PC-9 (cell line): ENCODE data around the gene TMCO4.

Experiments
- EZH2 ChIP-seq: fragments of 200-600 bp; sonication (generic); IDR thresholded peaks from 2 replicates; pipeline ENCODE4 v1.8.0; 2017; ENCODE audit warnings: antibody characterized with exemption, low read depth
- TF ChIP-seq, protein P1 (sequence below): fragments of 200-600 bp; sonication (generic); conservative IDR thresholded peaks from 2 replicates; pipeline ENCODE4 v1.6.1; 2017; ENCODE audit warnings: mixed run types, antibody characterized with exemption, mild to moderate bottlenecking, moderate library complexity

DNA sequence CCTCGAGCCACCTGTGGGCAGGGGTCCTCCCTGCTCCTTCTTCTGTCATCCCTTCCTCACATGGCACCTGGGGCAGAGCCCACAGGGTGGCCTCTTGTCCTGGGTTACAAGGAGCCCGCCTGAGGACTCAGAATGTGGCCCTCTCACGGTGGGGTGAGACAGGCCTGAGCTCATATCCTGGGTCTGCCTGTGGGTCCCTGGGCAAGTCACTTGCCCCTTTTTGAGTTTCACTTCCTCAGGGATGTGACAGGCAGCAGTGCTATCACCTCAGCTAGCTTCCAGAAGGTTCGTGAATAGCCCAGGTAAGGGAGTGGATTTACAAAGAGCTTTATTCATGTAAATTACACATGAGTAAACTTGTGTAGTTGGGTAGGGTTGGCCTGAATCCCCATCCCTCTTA is 101.5 kb downstream of the TMCO4 start:
- no peak for TF ChIP-seq EZH2
- TF ChIP-seq, protein P1, sequence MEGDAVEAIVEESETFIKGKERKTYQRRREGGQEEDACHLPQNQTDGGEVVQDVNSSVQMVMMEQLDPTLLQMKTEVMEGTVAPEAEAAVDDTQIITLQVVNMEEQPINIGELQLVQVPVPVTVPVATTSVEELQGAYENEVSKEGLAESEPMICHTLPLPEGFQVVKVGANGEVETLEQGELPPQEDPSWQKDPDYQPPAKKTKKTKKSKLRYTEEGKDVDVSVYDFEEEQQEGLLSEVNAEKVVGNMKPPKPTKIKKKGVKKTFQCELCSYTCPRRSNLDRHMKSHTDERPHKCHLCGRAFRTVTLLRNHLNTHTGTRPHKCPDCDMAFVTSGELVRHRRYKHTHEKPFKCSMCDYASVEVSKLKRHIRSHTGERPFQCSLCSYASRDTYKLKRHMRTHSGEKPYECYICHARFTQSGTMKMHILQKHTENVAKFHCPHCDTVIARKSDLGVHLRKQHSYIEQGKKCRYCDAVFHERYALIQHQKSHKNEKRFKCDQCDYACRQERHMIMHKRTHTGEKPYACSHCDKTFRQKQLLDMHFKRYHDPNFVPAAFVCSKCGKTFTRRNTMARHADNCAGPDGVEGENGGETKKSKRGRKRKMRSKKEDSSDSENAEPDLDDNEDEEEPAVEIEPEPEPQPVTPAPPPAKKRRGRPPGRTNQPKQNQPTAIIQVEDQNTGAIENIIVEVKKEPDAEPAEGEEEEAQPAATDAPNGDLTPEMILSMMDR, result no peak
